ENCODE results near the gene LDLRAP1.

The LDLRAP1 gene

DNA sequence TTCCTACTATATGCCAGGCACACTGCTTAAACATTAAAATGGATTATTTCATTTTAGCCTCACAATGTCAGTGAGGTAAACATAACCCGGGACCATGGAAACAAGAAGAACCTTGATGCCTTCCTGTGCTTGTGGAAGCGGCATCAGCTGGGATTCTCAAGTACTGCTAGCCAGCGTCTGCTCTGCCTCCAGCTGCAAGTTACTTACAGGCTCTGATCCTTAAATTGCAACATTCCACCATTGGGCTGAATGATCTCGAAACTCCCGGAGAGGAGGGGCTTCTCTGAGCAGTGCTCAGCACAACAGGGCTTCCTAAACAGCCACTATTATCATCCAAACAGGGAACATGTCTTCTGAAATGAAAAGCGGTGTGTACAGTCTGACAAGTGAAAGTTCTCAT lies 66.5 kb downstream of the LDLRAP1 start:
- Mint-ChIP-seq H3K4me1 (ENCODE audit: low read depth in 2 of 2) (peaks cover 8 to 12% of the 10 kb centered on the region in 2 donors), H3K9me3 (no peaks in the 10 kb centered on the region), H3K27ac (no peak overlapping the region), H3K4me3 (no peak overlapping the region), H3K36me3 (ENCODE audit: insufficient read depth) (peaks cover under 1% of the 10 kb centered on the region), H3K27me3 (peaks cover 4 to 34% of the 10 kb centered on the region in 2 donors)
- ATAC-seq (replicated peaks) (no peak), DNase-seq (no peak)

DNA sequence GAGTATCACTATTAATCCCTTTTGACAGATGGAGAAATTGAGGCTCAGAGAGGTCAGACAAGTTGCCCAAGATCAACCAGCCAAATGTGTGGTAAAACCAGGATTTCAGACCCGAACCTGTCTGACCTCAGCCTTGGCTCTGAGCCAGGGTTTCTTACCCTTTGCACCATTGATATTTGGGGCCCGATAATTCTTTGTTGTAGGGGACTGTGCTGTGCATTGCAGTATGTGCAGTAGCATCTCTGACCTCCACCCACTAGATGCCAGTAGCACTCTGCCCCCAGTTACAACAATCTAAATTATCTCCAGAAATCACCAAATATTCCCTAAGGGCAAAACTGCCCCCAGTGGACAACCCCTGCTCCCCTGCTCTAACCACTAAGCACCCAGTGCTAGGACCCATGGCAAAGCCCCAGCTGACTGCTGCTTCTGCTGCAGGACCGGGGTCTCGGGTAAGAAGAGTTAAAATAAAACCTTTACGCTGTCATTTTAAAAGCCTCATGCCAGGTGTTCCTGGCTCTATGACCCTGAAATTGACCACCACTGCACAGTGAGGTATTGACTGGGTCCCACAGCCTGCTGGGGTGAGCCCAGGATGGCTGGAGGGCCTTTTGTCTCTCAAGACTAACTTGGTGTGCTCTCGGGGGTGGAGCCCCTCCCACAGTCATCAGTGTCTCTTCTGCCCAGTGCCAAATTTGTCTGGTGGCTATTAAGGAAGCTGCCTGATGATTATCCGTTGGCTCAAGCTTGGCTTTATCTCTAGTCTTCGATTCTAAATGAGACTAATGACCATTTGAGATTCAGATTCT lies 67.6 kb downstream of the LDLRAP1 start:
- Mint-ChIP-seq H3K27me3 (peaks cover 3 to 30% of the 10 kb centered on the region in 2 donors), H3K4me1 (ENCODE audit: low read depth in 2 of 2) (peaks cover 18 to 22% of the 10 kb centered on the region in 2 donors), H3K36me3 (ENCODE audit: insufficient read depth) (peaks cover 5% of the 10 kb centered on the region), H3K9me3 (no peaks in the 10 kb centered on the region), H3K4me3 (no peak overlapping the region), H3K27ac (no peak overlapping the region)
- DNase-seq: no peak
- ATAC-seq (replicated peaks): no peak

DNA sequence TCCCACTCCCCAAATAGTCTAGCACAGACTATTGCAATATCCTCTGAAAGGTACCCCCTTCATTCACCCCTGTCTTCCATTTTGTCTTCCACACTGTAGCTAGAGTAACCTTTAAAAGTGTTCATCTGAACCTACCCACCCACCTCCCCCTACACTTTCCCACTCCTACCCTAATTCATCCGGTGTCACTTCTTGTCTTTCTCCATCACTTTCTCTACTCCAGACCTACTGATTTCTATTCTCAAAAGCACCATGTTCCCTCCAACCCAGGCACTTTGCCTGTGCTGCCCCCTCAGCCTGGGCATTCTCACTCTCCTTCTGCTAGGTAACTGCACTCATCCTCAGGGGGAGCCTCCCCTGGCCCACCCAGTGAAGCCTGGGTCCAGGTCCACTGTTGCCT lies 68.4 kb downstream of the LDLRAP1 start:
- Mint-ChIP-seq H3K27ac (peak overlapping the region in 1 of 2 donors; percentile 16), H3K27me3 (peaks cover 0 to 21% of the 10 kb centered on the region in 2 donors), H3K9me3 (no peaks in the 10 kb centered on the region), H3K36me3 (ENCODE audit: insufficient read depth) (peaks cover 5% of the 10 kb centered on the region), H3K4me1 (ENCODE audit: low read depth in 2 of 2) (peaks cover 18 to 22% of the 10 kb centered on the region in 2 donors), H3K4me3 (no peak overlapping the region)
- DNase-seq (no peak), ATAC-seq (replicated peaks) (no peak)

DNA sequence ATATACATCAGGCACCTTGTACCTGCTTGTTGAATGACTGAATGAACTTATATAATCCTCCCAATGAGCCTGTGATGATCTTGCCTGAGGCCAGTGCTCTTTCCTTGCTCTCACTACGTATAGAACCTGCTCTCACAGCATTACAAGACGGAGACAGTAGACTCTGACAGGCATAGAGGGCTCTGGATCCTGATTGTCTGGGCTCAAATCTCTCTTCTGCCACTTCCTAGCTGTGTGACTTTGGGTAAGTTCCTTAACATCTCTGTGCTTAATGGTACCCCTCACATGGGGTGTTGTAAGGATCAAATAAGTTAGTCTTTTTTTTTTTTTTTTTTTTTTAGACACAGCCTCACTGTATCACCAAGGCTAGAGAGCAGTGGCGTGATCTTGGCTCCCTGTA lies 69.0 kb downstream of the LDLRAP1 start:
- no peak overlapping the region for H3K4me3 Mint-ChIP-seq
- H3K4me1 Mint-ChIP-seq (ENCODE audit: low read depth in 2 of 2): peaks cover 18 to 22% of the 10 kb centered on the region in 2 donors
- DNase-seq (no peak), ATAC-seq (replicated peaks) (no peak)
- H3K9me3 Mint-ChIP-seq: no peaks in the 10 kb centered on the region
- H3K27ac Mint-ChIP-seq: peak overlapping the region in 1 of 2 donors; percentile 16
- peaks cover 0 to 19% of the 10 kb centered on the region in 2 donors for H3K27me3 Mint-ChIP-seq
- H3K36me3 Mint-ChIP-seq (ENCODE audit: insufficient read depth): peaks cover 5% of the 10 kb centered on the region

DNA sequence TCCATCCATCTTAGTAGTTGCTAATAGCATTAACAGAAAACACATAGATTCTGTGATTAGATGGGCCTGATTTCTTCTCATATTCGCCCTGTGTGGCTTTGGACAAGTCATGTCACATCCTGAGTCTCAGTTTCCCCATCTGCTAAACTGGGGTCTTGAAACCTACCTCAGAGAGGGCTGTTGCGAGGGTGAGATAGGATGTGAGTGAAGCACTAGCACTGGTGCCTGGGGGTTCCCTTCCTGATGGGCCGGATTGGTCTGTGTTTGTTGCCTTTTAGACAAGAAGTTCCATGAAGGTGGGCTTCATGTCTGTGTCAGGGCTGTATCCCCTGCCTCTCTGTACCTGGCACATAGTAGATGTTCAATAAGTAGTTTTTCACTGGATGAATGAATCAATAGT lies 69.7 kb downstream of the LDLRAP1 start:
- no peak overlapping the region for H3K4me3 Mint-ChIP-seq
- H3K4me1 Mint-ChIP-seq (ENCODE audit: low read depth in 2 of 2): peaks cover 19 to 23% of the 10 kb centered on the region in 2 donors
- no peaks in the 10 kb centered on the region for H3K9me3 Mint-ChIP-seq
- H3K27ac Mint-ChIP-seq: no peak overlapping the region
- peaks cover 9% of the 10 kb centered on the region for H3K36me3 Mint-ChIP-seq (ENCODE audit: insufficient read depth)
- ATAC-seq (replicated peaks): no peak
- peaks cover 0 to 19% of the 10 kb centered on the region in 2 donors for H3K27me3 Mint-ChIP-seq
- DNase-seq: no peak

DNA sequence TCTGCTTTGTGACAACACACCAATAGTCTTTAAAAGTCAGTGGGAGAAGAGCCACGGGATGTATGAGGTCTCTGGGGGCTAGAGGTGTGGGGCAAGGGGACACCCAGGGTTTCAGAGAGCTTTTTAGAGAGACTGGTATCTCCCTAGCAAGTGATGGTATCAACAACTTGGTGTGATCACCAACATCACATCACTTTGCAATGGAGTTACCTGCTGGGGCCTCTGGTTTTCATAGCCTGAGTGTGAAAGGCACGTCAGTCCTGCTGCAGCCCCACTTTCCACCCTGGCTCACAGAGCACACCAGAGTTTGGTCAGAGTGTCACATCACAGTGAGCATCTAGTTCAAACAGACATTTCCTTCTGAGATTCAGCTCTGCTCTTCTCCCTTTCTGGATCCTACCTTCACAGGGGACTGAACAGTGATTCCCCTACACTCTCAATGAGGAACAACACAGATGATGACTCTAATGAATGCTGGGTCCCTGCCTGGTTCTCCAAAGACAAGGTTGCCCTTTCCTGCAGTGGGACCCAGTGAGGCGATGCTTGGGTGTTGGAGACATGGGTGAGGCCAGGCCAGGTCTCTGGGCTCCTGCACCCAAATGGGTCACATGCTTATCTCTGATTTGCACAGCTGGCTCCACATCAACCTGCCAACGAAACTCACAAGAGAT lies 71.2 kb downstream of the LDLRAP1 start:
- Mint-ChIP-seq H3K27me3 (peaks cover 0 to 19% of the 10 kb centered on the region in 2 donors), H3K27ac (peak overlapping the region in 1 of 2 donors; percentile 60)
- peak; percentile 5 for ATAC-seq (replicated peaks)

DNA sequence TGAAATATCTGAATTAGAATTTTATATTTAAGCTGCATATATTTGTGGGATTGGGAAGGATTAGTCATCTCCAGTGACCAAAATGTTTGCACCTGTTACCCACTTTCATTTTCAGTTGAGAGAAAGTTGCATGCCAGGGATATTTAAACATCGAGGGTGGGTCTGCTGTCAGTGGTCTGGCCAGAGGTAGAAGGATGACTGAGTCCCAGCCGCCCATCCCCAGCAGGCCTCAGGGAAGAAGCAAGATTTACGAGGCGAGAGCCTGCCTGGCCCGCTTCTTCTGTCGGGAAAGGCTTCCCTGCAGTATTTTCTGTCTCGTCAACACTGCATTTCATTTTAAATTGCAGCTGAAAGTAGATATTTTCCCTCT lies 71.8 kb downstream of the LDLRAP1 start:
- Mint-ChIP-seq H3K36me3 (ENCODE audit: insufficient read depth) (peaks cover 14% of the 10 kb centered on the region), H3K27ac (peak overlapping the region in 1 of 2 donors; percentile 60), H3K4me1 (ENCODE audit: low read depth in 2 of 2) (peaks cover 36 to 39% of the 10 kb centered on the region in 2 donors), H3K27me3 (peaks cover 0 to 19% of the 10 kb centered on the region in 2 donors), H3K9me3 (no peaks in the 10 kb centered on the region), H3K4me3 (peak overlapping the region; percentile 76 to 77)
- DNase-seq: no peak
- no peak for ATAC-seq (replicated peaks)

More for the DNA sequence above, 71.2 kb downstream of the LDLRAP1 start:
- H3K9me3 Mint-ChIP-seq: no peaks in the 10 kb centered on the region
- peaks cover 14% of the 10 kb centered on the region for H3K36me3 Mint-ChIP-seq (ENCODE audit: insufficient read depth)
- DNase-seq: peak in 1 of 3 experiments; percentile 10
- H3K4me3 Mint-ChIP-seq: peak overlapping the region; percentile 76 to 77
- peaks cover 31 to 34% of the 10 kb centered on the region in 2 donors for H3K4me1 Mint-ChIP-seq (ENCODE audit: low read depth in 2 of 2)

DNA sequence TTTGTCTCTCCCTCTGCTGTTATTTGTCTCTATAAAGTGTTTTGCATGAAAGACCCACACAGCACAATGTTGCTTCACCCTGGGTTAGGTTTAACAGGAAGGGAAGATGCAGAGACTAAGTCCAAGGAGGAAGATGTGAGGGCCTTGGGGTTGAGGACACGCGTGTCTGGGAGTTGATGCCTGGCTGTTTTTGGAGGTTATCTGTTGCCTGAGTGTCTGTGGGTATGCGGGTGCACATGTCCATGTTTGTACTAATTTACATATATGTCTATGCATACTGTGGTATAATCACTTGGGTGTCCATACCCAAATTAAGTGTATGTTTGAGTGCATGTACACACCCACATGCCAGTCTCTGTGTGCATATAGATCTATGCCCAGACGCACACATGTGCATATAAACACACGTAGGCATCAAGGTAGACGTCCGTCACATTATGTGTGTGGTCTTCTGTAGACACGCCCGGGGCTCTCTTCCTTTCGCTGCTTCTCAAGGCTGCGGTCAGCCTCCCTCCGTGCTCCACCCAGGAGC lies 72.2 kb downstream of the LDLRAP1 start:
- DNase-seq (peak in 1 of 3 experiments; percentile 18), ATAC-seq (replicated peaks) (peak; percentile 8)
- peak overlapping the region; percentile 20 to 28 for H3K27ac Mint-ChIP-seq
- peaks cover 41 to 44% of the 10 kb centered on the region in 2 donors for H3K4me1 Mint-ChIP-seq (ENCODE audit: low read depth in 2 of 2)
- H3K4me3 Mint-ChIP-seq: peak overlapping the region; percentile 76 to 77
- peaks cover 0 to 17% of the 10 kb centered on the region in 2 donors for H3K27me3 Mint-ChIP-seq
- peaks cover 14% of the 10 kb centered on the region for H3K36me3 Mint-ChIP-seq (ENCODE audit: insufficient read depth)
- H3K9me3 Mint-ChIP-seq: no peaks in the 10 kb centered on the region

DNA sequence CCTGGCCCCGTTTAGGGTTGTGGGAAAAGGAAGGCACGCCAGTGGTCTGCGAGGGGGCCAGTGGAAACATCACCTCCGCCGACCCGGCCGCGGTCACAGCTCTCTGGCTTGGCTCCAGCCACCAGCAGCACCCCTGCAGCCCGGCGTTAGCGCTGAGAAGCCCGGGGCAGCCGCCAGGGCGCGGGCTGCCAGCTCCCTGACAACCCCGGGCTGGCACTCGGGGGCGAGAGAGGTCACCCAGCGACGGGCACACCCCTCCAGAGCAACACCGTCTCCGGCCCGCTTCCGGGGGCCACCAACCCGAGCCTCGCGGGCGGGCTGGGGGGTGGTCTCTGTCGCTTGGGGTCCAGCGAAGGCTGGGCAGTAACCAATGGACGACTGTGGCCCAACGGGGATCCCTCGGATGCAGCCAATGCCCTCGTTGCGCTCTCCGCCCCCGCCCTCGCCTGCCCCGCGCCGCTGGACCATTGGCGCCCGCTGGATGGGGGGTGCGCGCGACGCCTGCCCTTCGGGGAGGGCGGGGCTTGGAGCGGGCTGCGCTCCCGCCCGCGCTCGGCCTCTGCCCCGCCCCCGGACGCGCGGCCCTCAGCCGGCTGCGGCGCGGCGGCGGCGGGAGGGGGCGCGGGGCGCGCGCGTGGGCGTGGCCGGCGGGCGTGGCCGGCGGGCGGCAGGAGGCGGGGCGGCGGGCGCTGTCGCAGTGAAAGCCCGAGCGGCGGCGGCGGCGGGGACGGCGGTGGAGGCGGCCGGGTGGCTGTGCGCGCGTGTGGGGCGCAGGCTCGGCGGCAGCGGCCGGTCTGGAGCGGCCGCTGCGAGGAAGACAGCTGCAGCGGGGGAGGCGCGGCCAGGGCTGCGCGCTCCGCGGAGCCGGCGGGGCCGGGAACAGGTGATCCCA lies 72.9 kb downstream of the LDLRAP1 start, which contains the start of gene MAN1C1:
TSS of gene MAN1C1 (plus strand) at position 697 of the 892 bp plus-strand sequence. CDS start 1,007 bp downstream, outside the sequence.
- Mint-ChIP-seq H3K27me3 (peaks cover 0 to 10% of the 10 kb centered on the region in 2 donors), H3K9me3 (no peaks in the 10 kb centered on the region), H3K27ac (peak within 1 kb of the TSS; percentile 20 to 28), H3K36me3 (ENCODE audit: insufficient read depth) (peaks cover 14% of the 10 kb centered on the region), H3K4me3 (peak within 1 kb of the TSS; percentile 86 to 96), H3K4me1 (ENCODE audit: low read depth in 2 of 2) (peaks cover 48 to 50% of the 10 kb centered on the region in 2 donors)
- peak; percentile 76 for ATAC-seq (replicated peaks)
- DNase-seq: peak; percentile 78 to 85 (median 83)

DNA sequence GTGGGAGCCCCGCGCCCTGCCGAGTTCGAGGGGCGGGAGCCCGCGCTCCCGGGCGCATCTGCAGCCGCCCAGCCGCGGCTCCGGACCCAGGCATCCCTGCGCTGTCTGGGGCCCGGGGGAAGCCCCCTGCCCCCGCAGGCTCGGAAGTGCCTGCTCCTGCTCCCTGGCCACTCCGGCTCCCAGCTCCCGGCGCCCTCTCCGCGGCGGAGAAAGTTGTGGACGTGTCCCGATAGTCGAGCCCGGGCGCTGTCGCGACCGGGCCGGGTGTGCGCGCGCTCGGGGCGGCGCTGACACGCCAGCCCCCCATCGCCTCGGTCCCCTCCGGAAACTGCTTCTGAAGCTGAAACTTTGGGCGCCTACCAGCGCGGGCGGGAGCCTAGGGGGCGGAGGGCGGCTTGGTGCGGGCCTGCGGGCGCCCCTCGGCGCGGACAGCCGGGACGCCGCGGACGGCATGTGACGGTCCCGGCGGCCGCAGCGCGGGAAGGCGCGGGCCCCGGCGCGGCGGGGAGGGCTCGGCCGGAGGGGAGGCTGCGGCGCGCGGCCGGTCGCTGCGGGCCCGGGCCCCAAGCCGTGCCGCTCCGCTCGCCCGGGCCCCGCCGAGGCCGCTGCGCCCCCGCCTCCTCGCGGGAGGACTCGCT lies 73.7 kb downstream of the LDLRAP1 start:
- Mint-ChIP-seq H3K27ac (no peak overlapping the region), H3K36me3 (ENCODE audit: insufficient read depth) (peaks cover 14% of the 10 kb centered on the region), H3K4me3 (peak overlapping the region; percentile 86 to 96), H3K4me1 (ENCODE audit: low read depth in 2 of 2) (peaks cover 54 to 58% of the 10 kb centered on the region in 2 donors), H3K9me3 (no peaks in the 10 kb centered on the region), H3K27me3 (peaks cover 0 to 4% of the 10 kb centered on the region in 2 donors)
- DNase-seq (peak in 2 of 3 experiments; percentile 29 to 39), ATAC-seq (replicated peaks) (peak; percentile 16)

DNA sequence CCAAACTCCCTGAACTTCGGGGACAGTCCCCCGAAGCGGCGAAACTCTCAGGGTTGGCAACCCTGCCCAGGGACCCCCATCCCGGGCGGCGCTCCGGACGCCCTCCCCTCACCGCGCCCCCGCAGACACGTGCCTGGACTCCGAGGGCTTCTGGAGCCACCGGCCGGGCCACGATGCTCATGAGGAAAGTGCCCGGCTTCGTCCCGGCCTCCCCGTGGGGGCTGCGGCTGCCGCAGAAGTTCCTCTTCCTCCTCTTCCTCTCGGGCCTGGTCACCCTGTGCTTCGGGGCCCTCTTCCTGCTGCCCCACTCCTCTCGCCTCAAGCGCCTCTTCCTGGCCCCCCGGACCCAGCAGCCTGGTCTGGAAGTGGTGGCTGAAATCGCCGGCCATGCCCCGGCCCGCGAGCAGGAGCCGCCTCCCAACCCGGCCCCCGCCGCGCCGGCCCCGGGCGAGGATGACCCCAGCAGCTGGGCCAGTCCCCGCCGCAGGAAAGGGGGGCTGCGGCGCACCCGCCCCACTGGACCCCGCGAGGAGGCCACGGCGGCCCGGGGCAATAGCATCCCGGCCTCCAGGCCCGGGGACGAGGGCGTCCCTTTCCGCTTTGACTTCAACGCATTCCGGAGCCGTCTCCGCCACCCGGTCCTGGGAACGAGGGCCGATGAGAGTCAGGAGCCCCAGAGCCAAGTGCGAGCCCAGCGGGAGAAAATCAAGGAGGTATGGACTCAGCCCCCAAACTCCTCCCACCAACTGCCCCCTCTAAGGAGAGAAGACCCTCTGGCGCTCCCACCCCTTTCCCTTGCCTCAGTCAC lies 74.4 kb downstream of the LDLRAP1 start:
- DNase-seq (no peak), ATAC-seq (replicated peaks) (no peak)
- peak overlapping the region; percentile 70 to 96 for H3K27ac Mint-ChIP-seq
- H3K4me1 Mint-ChIP-seq (ENCODE audit: low read depth in 2 of 2): peaks cover 58 to 65% of the 10 kb centered on the region in 2 donors
- H3K9me3 Mint-ChIP-seq: no peaks in the 10 kb centered on the region
- H3K36me3 Mint-ChIP-seq (ENCODE audit: insufficient read depth): peaks cover 14% of the 10 kb centered on the region
- H3K27me3 Mint-ChIP-seq: no peaks in the 10 kb centered on the region
- peak overlapping the region; percentile 86 to 96 for H3K4me3 Mint-ChIP-seq

DNA sequence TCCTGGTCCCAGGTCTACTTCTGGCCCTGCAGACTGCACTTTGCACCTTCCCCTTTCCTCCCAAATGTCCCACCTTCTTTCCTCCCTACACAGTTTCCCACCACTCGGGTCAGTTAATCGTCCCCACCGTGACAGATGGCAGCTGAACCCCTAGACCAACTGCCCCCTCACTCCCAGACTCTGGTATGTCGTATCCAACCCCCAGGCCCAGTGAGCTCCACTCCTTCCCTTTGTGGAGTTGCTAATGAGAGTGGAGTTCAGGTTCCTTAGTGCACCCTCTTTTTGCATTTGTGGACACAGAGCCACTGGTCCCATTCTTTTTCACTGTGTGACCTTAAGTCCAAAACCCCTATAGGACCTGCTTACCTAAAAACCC lies 75.0 kb downstream of the LDLRAP1 start:
- Mint-ChIP-seq H3K36me3 (ENCODE audit: insufficient read depth) (peaks cover 14% of the 10 kb centered on the region), H3K27me3 (no peaks in the 10 kb centered on the region), H3K4me3 (peak overlapping the region; percentile 86 to 96), H3K9me3 (no peaks in the 10 kb centered on the region), H3K27ac (peak overlapping the region; percentile 70 to 96), H3K4me1 (ENCODE audit: low read depth in 2 of 2) (peaks cover 63 to 71% of the 10 kb centered on the region in 2 donors)
- no peak for ATAC-seq (replicated peaks)
- DNase-seq: no peak
